DMS 273 (cell line): ENCODE measurements around the gene ARL4A.
A peak's percentile ranks its signal among the peaks of the same experiment; 100 is the strongest.
"Not testable (repeated sequence)": the region's sequence is repeated elsewhere in the genome, so short reads cannot be mapped to it uniquely, and the experiment has no call there.

Experiments used
- DNase-seq: peaks from one replicate; lab custom pipeline; 2025; ENCODE audit not compliant: unreplicated experiment; lab: John Stamatoyannopoulos, UW

The ARL4A gene

DNA sequence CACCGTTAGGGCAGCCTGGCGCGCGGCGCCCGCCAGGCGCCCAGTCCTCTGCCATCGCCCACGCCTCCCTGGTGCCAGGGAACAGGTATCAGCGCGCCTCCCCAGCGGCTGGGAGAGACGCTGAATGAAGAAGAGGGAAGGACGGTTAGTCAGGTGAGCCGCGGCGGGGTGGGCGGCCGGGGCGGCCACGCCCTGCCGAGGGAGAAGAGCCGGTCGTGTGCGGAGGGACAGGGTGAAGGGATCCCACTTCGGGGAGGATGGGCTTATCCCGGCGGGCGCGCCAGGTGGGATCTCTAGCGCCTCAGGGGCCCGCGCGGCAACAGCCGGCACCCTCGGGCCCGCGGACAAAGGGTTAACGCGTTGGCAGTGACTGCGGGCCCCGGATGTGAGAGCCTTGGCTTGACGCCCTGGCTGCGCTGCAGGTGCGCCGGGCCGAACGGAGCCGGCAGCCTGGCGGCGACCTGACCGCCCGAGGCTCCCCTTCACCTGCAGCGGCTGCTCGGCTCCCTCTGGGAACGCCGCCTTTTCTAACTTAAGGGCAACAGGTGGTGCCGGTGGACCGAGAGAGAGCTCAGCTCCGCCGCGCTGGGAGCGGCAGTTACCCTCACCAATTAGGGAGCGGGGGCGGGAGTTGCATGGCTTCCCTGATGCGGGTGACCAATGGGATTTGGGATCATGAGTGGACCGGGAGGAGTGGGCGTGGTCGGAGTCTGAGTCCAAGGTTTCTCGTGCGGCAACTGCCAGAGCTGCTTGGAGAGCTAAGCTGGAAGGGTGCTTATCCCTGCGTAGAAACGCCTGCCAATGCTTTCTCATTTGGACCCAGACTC lies at the start of gene ARL4A:
Gene ARL4A, plus strand, starts transcription at position 743 of the 827 bp plus-strand sequence. CDS start 622 bp downstream, outside the sequence.
- DNase-seq, result peak; percentile 100

GRCh38 chr7:12637819-12638592 lies 49.4 kb upstream of the ARL4A start:
- DNase-seq, result peak; percentile 77

DNA sequence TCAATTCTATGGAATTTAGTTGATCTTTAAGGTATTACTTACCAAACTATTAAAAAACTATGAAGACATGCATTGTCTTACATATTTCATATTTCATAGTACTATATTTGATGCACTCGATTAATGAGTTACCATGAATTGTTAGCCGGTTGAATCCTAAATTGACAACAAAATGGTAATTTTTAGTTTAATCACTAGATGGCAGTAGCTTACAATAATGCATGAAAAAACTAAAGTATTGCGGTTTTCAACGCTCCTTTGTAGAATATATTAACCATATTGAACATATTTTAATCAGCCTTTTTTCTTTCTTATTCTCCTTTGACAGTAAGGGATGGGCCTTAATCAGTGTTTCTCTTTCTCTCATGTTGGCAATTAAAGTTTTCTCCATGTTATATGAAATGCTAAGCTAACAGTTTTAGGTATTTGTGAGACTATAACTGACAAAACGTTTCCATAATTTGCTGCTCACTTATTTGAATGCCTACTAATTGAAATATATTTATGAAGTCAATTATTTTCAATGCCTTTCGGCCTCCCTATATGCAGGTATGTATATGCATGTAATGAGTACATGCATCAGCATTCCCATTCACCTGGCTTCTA lies 48.5 kb upstream of the ARL4A start:
- peak; percentile 81 for DNase-seq

DNA sequence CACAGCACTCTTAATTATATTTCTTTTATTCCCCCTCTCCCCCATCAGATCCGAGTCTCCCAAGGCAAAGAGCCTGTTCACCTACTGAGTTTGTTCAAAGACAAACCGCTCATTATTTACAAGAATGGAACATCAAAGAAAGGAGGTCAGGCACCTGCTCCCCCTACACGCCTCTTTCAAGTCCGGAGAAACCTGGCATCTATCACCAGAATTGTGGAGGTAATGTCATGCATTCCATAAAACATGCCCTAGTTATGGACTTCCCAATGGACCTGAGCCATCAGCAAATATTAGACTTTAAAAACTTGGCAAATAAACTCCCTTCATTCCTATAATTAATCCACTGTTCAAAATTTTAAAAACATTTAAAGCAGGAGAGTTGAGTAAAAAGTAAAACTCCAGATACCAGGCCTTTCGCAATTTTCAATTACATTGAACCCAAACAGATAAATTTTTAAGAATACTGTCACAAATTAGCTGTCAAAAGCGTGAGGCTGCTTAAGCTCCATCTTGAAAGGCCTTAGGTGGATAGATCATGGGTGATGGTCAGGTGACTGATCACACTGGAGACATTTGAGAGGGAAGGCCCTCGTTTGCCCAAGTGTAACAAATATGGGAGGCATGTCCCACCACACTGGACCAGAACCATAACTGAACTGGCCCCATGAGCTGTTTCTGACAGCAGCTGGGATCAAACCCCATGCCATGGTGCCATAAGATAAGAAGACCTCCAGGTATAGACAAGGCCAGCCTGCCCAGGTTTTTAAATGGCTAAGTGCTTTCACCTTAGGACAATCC lies 46.9 kb upstream of the ARL4A start:
- DNase-seq, result no peak

DNA sequence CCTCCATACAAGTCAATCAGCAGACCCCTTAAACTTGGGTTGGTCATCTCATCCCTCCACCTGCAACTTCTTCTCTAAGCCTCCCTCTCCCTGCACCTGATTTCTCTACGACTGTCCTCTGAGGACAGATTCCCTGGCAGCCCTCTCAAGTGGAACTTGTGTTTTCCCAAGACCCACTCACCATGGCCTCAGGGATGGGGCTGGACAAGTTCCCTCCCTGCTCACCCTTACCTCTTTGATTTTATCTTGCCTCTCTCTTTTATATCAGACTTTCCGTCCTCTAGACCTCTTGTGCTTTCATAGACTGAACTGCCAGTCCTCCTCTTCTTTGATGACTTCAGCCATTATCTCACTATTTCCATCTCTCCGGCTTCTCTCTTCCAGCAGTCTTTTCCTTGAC lies 46.2 kb upstream of the ARL4A start:
- no peak for DNase-seq

- no peak for DNase-seq
Observed at GRCh38 chr7:12642508-12642907, 44.9 kb upstream of the ARL4A start.

- no peak for DNase-seq
Observed at GRCh38 chr7:12643001-12643643, 44.3 kb upstream of the ARL4A start.

DNA sequence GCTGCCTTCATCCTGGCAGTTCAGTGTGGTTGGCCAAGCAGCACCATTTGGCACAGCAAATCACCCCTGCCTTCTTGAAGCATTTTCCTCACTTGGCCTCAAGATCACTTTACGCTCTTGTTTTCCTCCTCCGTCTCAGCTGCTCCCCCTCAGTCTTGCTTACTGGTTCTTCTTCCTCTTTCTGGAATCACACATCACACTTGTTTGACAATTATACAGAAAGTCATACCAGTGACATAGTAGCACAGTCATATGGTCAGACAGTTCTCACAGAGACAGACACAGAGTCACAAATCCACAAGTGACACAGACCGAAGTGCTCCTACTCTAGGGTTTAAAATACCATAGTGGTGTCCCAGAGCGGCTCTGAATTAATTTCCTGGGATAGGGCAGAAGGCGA lies 43.8 kb upstream of the ARL4A start:
- no peak for DNase-seq

DNA sequence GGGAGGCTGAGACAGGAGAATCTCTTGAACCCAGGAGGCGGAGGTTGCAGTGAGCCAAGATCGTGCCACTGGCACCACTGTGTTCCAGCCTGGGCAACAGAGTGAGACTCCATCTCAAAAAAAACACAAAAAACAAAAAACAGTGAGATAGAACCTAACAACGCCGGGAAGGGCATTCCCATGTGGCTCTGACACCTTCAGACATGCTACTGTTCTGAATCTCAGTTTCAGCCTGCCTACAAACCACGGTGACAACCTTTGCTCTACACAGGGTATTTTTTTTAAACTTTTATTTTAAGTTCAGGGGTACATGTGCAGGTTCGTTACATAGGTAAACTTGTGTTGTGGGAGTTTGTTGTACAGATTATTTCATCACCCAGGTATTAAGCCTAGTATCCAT lies 42.2 kb upstream of the ARL4A start:
- not testable (repeated sequence) for DNase-seq

DNA sequence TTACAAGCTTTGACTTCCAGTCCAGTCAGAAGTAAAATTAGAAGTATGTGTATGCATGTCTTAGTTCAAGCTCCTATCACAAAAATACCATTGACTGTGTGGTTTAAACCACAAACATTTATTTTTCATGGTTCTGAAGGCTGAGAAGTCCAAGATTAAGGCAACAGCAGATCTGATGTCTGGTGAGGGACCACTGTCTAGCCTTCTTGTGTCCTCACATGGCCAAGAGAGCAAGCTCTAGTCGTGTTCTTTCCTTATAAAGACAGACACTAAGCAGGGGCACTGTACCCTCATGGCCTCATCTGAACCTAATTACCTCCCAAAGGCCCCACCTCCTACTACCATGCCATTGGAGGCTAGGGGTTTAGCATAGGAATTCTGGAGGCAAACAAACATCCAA lies 41.3 kb upstream of the ARL4A start:
- DNase-seq, result no peak

GRCh38 chr7:12647364-12648219 lies 39.8 kb upstream of the ARL4A start:
- DNase-seq, result no peak

- no peak for DNase-seq
Observed at GRCh38 chr7:12648704-12649261, 38.6 kb upstream of the ARL4A start.

- no peak for DNase-seq
Observed at GRCh38 chr7:12649348-12649747, 38.1 kb upstream of the ARL4A start.

DNA sequence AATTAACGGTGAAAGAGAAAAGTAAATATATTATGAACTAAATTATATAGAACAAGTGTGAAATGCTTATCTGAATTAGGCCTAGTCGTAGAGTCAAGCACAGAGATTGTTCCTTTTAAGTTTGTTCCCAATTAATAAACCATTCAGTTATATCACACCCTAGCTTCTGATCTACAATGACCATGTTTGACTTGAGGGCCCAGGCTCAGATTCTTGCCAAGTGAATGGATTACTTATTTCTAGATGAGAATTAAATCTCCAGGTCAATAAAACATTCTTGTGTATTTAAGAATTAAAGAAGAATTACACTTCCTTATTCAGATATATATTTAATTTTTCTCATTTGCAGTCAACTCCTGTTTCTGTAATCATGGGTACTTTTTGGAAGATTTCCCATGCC lies 37.4 kb upstream of the ARL4A start:
- no peak for DNase-seq

DNA sequence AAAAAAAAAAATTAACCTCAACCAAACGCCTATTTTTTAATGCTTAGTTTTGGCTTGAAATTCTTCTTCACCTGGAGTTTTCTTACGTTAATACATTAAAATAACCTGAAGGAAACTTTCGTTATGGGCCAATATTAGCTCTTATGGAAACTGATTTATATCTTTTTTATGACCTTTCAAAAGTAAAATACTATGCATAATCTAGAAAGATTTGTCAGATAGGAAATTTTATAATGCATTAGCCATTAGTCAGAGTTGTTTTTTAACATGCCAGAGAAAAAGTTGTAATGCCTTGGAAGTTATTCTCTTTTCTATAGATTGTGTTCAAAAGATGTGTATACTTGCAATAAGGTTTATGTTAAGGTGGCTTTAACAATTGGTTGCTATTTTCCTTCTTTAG lies 34.3 kb upstream of the ARL4A start:
- no peak for DNase-seq

- peak; percentile 27 for DNase-seq
Observed at GRCh38 chr7:12653518-12653917, 33.9 kb upstream of the ARL4A start.

GRCh38 chr7:12655161-12655560 lies 32.3 kb upstream of the ARL4A start:
- DNase-seq, result no peak

GRCh38 chr7:12660423-12660822 lies 27.0 kb upstream of the ARL4A start:
- DNase-seq, result not testable (repeated sequence)

- not testable (repeated sequence) for DNase-seq
Observed at GRCh38 chr7:12660986-12661385, 26.4 kb upstream of the ARL4A start.
